ENCODE results near the gene PNMA8C.
"Not testable (repeated sequence)": the region's sequence is repeated elsewhere in the genome, so short reads cannot be mapped to it uniquely, and the experiment has no call there.

Gene PNMA8C

DNA sequence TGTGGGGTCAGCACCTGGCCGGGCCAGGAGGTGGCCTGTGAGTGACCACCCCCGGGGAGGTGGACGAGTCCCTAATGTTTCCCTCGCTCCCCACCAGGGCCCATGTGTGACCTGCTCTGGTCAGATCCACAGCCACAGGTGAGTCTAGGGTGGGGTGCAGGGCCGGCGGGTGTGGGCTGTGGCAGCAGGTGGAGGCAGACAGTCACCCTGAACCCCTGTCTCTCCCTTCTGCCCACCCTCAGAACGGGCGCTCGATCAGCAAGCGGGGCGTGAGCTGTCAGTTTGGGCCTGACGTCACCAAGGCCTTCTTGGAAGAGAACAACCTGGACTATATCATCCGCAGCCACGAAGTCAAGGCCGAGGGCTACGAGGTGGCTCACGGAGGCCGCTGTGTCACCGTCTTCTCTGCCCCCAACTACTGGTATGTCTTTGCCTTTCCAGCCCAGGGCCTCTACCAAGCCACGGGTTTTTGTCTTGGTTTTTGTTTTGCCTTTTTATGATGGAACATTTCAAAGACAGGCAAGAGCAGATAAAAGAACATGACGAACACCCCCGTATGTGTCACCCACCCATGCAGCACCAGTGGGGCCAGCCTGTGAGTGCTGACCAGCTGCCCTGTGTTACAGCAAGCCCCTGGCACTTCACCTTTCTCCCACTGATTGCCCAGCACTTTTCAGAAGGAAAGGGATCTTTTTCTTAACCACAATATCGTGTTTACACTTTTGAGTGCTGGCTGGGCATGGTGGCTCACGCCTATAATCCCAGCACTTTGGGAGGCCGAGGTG is 40.2 kb downstream of the PNMA8C start:
- no peak for DNase-seq (ENCODE audit: low spot score)

GRCh38 chr19:46387713-46388130 is 41.0 kb downstream of the PNMA8C start:
- DNase-seq (ENCODE audit: low spot score): no peak

DNA sequence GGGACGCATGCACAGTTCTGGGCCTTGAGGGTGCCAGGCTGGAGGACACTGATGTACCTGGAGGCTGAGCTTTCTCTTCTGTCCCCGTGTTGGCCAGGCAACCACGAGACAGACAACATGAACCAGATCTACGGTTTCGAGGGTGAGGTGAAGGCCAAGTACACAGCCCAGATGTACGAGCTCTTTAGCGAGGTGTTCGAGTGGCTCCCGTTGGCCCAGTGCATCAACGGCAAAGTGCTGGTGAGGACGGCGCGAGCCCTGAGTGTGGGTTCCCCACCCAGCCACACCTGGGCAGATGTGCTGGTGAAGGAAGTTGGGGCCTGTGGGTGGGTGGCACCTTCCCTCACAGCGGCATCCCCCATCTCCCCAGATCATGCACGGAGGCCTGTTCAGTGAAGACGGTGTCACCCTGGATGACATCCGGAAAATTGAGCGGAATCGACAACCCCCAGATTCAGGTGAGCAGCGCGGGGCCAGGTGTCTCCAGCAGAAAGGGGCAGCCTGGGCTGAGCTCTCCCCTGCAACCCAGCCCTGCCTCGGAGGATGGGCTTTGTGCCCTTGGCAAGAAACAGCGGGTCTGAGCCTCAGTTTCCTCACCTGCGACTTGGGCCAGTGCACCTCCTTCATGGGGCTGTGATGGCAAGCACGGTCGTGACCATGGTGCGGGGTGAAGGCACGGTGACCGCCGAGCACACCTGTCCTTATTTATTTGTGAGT is 41.6 kb downstream of the PNMA8C start:
- no peak for DNase-seq (ENCODE audit: low spot score)

- no peak for DNase-seq (ENCODE audit: low spot score)
Measured at GRCh38 chr19:46386151-46386550, 42.6 kb downstream of the PNMA8C start.

DNA sequence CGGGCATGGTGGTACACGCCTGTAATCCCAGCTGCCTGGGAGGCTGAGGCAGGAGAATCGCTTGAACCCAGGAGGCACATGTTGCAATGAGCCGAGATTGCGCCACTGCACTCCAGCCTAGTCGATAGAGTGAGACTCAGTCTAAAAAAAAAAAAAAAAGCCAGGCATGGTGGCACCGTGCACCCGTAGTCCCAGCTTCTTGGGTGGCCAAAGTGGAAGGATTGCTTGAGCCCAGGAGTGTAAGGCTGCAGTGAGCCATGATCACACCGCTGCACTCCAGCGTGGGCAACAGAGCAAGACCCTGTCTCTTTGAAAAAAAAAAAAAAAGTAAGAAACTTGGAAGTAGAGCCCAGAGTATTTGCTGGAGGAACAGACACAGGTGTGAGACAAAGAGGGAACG is 43.1 kb downstream of the PNMA8C start:
- DNase-seq (ENCODE audit: low spot score): no peak

DNA sequence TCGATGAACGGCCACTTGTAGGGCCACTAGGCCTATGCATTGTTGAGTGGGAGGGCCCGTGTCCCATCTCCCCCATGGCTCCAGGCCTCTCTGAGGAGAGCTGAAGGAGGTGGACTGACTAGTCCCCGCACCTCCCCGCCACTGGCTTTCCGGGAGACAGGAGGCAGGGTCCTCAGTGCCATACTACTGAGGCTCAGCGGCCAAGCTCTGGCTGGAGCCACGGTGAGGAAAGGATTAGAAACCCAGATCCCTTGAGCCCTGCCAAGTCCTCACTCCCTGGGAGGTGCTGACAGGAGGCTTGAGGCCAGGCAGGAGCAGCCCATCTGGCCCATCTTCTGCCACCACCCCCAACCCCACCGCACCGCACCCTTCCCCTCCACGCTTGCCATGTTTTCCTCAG is 44.3 kb downstream of the PNMA8C start:
- no peak for DNase-seq (ENCODE audit: low spot score)

- no peak for DNase-seq (ENCODE audit: low spot score)
Measured at GRCh38 chr19:46383846-46384245, 44.9 kb downstream of the PNMA8C start.

DNA sequence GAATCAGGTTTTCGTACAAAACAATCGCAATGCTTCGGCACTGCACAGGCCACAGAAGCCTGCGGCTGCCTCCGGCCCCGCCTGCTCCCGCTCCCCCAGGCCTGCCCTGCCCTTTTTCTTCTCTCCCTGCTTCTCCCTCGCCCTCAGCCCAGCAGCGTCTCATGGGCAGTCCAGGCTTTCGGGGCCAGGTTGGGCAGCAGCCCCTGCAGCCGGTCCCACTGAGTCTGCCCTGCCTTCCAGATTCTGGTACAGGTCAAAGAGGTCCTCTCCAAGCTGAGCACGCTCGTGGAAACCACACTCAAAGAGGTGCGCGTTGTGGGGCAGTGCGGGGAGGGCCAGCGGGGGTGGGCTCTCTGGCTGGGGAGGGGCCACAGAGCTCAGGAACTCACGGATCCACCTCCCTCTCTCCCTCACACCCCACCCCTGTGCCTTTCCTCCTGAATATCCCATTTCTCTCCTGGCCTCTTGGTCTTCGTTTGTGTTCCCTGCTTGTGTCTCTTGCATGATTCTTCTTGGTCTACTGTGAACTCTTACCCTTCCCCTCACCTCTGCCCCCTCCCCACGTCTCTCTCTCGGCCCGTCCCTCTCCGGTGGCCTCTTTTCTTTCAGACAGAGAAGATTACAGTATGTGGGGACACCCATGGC is 45.4 kb downstream of the PNMA8C start:
- DNase-seq (ENCODE audit: low spot score): no peak

DNA sequence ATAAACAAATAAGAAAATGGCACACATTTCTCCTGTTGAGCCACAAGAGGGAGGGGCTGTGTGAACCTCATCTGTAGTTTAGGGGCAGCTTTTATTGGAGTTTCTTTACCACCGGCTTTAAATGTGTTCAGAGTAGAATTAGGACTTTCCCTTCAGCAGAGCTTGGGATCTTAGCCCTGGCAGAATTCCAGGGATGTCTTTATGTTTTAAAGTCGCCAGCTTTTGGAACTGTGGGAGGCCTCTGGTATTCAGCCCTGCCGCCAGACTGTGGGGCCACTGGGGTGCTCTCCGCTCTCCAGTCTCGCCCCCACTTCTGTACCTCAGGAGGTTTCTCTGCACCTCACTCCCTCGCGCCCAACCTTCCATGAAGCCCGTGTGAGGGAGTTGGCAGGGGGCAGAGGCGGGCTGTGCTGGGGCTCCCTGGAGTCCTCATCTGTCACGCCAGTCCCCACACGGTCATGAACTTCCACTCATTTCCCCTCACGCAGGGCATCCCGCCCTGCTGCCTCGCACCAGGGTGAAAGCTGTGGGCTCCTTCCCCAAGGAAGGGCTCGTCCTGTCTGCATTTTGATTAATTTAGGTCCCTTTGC is 46.9 kb downstream of the PNMA8C start:
- no peak for DNase-seq (ENCODE audit: low spot score)

DNA sequence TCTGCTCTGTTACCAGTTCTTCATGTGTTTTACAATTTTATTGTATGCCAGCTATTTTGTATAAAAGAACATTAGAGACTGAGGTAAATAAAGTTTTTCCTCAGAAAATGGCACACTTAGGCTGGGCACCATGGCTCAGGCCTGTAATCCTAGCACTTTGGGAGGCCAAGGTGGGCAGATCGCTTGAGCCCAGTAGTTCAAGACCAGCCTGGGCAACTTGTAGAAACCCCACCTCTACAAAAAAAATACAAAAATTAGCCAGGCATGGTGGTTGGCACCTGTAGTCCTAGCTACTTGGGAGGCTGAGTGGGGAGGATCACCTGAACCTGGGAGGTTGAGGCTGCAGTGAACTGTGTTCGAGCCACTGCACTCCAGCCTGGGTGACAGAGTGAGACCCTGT is 47.4 kb downstream of the PNMA8C start:
- DNase-seq (ENCODE audit: low spot score): no peak

DNA sequence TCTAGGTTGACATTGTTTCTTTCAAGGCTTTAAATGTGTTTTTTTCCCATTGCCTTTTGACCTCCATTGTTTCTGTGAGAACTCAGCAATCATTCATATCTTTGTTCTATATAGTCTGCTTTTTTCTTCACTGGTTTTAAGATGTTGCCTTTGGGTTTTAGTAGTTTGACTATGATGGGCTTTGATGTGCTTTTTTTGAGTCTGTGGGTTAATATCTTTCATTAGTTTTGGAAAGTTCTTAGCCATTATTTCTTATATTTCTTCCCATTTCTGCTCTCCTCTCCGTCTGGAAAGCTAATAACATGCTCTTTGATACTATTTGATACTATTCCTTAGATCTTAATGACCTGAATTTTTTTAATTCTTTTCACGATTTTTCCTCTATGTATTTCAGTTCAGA is 48.0 kb downstream of the PNMA8C start:
- no peak for DNase-seq (ENCODE audit: low spot score)

- no peak for DNase-seq (ENCODE audit: low spot score)
Measured at GRCh38 chr19:46378268-46378667, 50.5 kb downstream of the PNMA8C start.

DNA sequence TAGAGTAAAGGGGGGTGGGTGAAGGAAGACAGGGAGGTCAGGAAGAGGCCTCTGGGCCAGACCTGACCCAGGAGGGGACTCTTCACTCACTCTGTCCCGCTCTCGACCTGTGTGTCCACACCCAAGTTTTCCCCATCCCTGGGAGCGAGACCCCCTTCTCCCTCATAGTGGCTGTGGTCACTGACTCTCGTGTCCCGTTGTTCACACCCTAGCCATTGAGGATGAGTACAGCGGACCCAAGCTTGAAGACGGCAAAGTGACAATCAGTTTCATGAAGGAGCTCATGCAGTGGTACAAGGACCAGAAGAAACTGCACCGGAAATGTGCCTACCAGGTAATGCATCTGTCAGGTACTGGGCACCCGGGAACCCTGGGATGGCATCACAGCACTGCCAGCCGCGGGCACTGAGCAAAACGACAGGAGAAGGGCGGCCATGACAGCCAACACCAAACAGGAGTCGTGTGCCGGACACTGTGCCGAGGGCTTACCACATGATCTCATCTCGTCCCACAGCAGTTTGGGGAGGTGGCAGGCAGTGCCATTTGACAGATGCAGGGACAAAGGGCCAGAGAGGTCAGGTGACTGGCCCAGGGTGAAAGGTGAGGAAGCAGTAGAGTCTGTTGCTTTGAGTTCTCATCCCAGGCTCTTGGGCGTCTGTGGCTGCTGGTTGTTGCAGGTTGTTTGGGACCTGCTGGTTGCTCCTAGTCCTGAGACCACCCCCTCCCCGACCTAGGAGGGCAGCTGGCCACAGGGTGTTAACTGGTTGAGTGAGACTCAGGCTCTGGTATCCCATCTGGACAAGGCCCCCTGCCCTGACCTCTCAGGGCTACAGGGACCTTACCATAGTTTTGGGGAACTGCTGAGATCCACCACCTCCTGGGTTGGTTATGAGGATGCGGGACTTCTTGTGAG is 52.2 kb downstream of the PNMA8C start:
- DNase-seq (ENCODE audit: low spot score): no peak

DNA sequence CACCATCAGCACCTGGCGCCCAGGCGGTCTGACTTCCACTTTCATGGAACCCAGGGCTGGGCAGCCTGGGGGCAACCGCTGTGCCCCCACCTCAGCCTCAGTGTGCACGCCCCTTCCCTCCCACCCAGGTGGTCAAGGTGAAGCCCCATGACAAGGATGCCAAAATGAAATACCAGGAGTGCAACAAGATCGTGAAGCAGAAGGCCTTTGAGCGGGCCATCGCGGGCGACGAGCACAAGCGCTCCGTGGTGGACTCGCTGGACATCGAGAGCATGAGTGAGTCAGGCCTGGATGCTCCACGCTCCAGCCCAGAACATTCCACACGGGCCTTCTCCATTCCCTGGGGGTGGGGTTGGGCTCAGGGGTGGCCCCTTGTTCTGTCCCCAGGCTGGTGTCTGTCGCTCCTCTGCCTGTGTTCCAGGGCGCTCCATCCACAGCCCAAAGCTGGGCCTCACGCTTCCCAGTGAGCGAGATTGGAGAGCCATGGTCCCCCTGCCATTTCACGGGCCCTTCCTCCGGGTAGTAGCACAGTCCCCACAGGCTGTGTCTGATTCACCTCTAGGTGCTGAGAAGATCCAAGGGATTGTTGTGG is 53.2 kb downstream of the PNMA8C start:
- not testable (repeated sequence) for DNase-seq (ENCODE audit: low spot score)
